Measurements from ENCODE around the gene CFLAR. TPM values are rescaled to one million over a fixed set of nuclear protein-coding genes. Genes with fewer than 3 reads are reported as not detected.

Gene CFLAR
- total RNA-seq, 2 donors from 2014 or later, result 165 to 315 TPM

DNA sequence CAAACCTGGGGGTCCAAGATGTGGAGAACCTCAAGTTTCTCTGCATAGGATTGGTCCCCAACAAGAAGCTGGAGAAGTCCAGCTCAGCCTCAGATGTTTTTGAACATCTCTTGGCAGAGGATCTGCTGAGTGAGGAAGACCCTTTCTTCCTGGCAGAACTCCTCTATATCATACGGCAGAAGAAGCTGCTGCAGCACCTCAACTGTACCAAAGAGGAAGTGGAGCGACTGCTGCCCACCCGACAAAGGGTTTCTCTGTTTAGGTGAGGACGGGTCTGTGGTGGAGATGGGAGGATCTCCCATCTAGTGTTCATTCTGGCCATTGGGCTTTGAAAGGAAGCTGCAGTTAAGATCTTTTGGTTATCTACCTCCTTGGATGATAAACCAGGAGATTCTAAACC lies 69.9 kb downstream of the CFLAR start:
- ATAC-seq (ENCODE audit: insufficient number of reproducible peaks, low FRiP score, low read depth) (no peak), DNase-seq (ENCODE audit: low spot score) (no peak)
- H3K4me3 ChIP-seq, result no peak overlapping the region
- no peak for TF ChIP-seq CTCF (IDR thresholded peaks at IDR 0.05)
- H3K4me1 ChIP-seq (ENCODE audit: control insufficient read depth in 1 of 2, low read depth in 2 of 2), result peaks cover 0 to 8% of the 10 kb centered on the region in 2 donors
- H3K27ac ChIP-seq, result no peak overlapping the region
- H3K27me3 ChIP-seq (replicated peaks; ENCODE audit: insufficient read depth), result no peaks in the 10 kb centered on the region
- no peaks in the 10 kb centered on the region for H3K36me3 ChIP-seq
- H3K9me3 ChIP-seq, result no peaks in the 10 kb centered on the region

- DNase-seq (ENCODE audit: low spot score) (no peak), ATAC-seq (ENCODE audit: insufficient number of reproducible peaks, low FRiP score, low read depth) (no peak)
- Histone ChIP-seq H3K27me3 (replicated peaks; ENCODE audit: insufficient read depth) (no peaks in the 10 kb centered on the region), H3K9me3 (no peaks in the 10 kb centered on the region), H3K36me3 (no peaks in the 10 kb centered on the region), H3K4me3 (no peak overlapping the region), H3K27ac (no peak overlapping the region), H3K4me1 (ENCODE audit: control insufficient read depth in 1 of 2, low read depth in 2 of 2) (peaks cover 8% of the 10 kb centered on the region in 2 donors)
- no peak for TF ChIP-seq CTCF (IDR thresholded peaks at IDR 0.05)
Measured at GRCh38 chr2:201186982-201187381, 71.0 kb downstream of the CFLAR start.

DNA sequence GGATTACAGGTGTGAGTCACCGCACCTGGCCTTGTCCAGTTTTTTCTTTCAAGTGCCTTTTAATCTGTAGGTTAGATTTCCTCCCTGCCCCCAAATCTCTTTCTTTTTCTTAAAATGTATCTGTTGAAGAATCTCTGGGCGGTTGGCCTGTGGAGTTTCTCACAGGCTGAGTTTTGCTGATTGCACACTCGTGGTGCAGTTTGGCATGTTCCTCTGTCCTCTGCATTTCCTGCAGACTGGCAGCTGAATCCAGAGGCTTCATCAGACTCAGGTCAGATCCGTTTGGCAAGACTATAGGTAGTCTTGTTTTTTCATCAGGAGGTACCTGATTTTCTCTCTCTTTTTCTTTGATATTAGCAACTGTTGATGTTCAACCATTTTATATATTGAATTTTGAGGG lies 72.5 kb downstream of the CFLAR start:
- no peak for DNase-seq (ENCODE audit: low spot score)
- no peak for ATAC-seq (ENCODE audit: insufficient number of reproducible peaks, low FRiP score, low read depth)
- TF ChIP-seq CTCF (IDR thresholded peaks at IDR 0.05), result no peak

DNA sequence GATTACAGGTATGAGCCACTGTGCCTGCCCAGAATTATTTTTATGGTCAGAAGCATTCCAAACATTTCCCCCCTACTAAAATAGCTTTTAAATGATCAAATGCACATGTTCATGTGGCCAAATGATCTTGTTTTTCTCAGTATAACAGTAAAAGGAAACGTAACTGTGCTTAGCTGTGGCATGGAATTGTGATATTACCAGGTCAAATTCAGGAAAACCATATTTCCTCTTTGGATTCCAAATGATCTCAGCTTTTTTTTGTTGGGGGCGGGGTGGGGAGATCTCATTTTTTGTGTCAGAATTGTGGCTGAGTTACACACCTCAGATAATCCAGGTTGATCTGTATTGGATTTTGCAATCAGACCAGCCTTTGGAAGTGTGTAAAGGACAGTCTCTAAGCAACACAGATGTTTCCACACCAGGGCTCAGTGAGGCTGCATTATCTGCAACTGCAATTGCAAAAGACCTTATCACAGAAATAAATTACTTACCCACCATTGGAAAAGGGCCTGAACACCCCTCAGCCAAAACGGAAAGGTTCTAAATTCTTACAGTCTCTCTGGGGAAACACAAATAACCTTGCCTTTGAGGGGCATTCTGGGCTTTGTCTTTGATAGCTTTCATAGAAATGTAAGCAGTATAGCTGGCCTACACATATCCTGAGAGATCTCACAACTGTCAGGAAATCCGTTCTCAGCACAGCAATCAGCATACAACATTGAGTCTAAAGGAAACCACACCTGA lies 75.3 kb downstream of the CFLAR start:
- no peak for TF ChIP-seq CTCF (IDR thresholded peaks at IDR 0.05)
- H3K27me3 ChIP-seq (replicated peaks; ENCODE audit: insufficient read depth), result no peaks in the 10 kb centered on the region
- ATAC-seq (ENCODE audit: insufficient number of reproducible peaks, low FRiP score, low read depth) (no peak), DNase-seq (ENCODE audit: low spot score) (no peak)
- peak overlapping the region in 1 of 2 donors; percentile 0 for H3K27ac ChIP-seq
- H3K36me3 ChIP-seq, result no peaks in the 10 kb centered on the region
- no peaks in the 10 kb centered on the region for H3K9me3 ChIP-seq
- H3K4me1 ChIP-seq (ENCODE audit: control insufficient read depth in 1 of 2, low read depth in 2 of 2), result peaks cover 0 to 8% of the 10 kb centered on the region in 2 donors
- H3K4me3 ChIP-seq, result no peak overlapping the region

More for the DNA sequence above, 72.5 kb downstream of the CFLAR start:
- H3K4me1 ChIP-seq (ENCODE audit: control insufficient read depth in 1 of 2, low read depth in 2 of 2), result peaks cover 8% of the 10 kb centered on the region in 2 donors
- H3K36me3 ChIP-seq, result no peaks in the 10 kb centered on the region
- no peak overlapping the region for H3K27ac ChIP-seq
- H3K27me3 ChIP-seq (replicated peaks; ENCODE audit: insufficient read depth), result no peaks in the 10 kb centered on the region
- H3K9me3 ChIP-seq, result no peaks in the 10 kb centered on the region
- H3K4me3 ChIP-seq, result no peak overlapping the region

DNA sequence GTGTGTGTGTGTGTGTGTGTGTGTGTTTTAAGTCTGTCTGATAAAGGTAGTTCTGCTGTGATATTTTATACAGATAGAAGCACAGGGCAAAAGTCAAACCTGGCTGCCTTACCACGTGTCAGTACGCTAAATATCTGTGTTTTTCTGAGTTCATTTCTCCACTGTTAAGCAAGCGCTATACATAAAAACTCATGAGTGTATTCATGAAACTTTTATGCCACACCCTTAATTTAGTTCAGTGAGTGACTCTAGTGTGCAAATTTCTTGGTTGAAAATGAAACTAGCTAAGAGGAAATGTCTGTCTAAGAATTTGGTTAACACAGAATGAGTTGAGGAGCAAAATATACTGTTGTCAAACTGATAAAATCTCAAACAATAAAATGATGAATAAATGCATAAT lies 78.1 kb downstream of the CFLAR start:
- H3K27me3 ChIP-seq (replicated peaks; ENCODE audit: insufficient read depth), result no peaks in the 10 kb centered on the region
- no peak for DNase-seq (ENCODE audit: low spot score)
- H3K27ac ChIP-seq, result no peak overlapping the region
- no peak for TF ChIP-seq CTCF (IDR thresholded peaks at IDR 0.05)
- no peak for ATAC-seq (ENCODE audit: insufficient number of reproducible peaks, low FRiP score, low read depth)
- H3K36me3 ChIP-seq, result no peaks in the 10 kb centered on the region
- no peaks in the 10 kb centered on the region for H3K9me3 ChIP-seq
- H3K4me3 ChIP-seq, result no peak overlapping the region
- peaks cover 0 to 8% of the 10 kb centered on the region in 2 donors for H3K4me1 ChIP-seq (ENCODE audit: control insufficient read depth in 1 of 2, low read depth in 2 of 2)

Measured in thoracic aorta (tissue), 2 donors.